NCI-H446 (cell line): ENCODE results near the gene CHD6.

Experiments used
- DNase-seq, 2 experiments: peaks; one replicate each; lab custom pipeline; 2025; lab: John Stamatoyannopoulos, UW

The CHD6 gene

GRCh38 chr20:41394081-41394480 is 224.1 kb downstream of the CHD6 start:
- no peak for DNase-seq

- no peak for DNase-seq
Measured at GRCh38 chr20:41393705-41394066, 224.5 kb downstream of the CHD6 start.

GRCh38 chr20:41392871-41393704 is 225.1 kb downstream of the CHD6 start:
- no peak for DNase-seq

- no peak for DNase-seq
Measured at GRCh38 chr20:41392295-41392694, 225.9 kb downstream of the CHD6 start.

- DNase-seq, result no peak
Measured at GRCh38 chr20:41391587-41392001, 226.6 kb downstream of the CHD6 start.

- DNase-seq, result no peak
Measured at GRCh38 chr20:41390889-41391288, 227.3 kb downstream of the CHD6 start.

GRCh38 chr20:41387444-41387851 is 230.7 kb downstream of the CHD6 start:
- no peak for DNase-seq

- no peak for DNase-seq
Measured at GRCh38 chr20:41386502-41387427, 231.4 kb downstream of the CHD6 start.

GRCh38 chr20:41382791-41383305 is 235.3 kb downstream of the CHD6 start:
- no peak for DNase-seq

- DNase-seq, result peak; percentile 1 to 74
Measured at GRCh38 chr20:41380551-41381193, 237.5 kb downstream of the CHD6 start.

- DNase-seq, result no peak
Measured at GRCh38 chr20:41379551-41379950, 238.6 kb downstream of the CHD6 start.

- DNase-seq, result no peak
Measured at GRCh38 chr20:41377275-41377674, 240.9 kb downstream of the CHD6 start.

- DNase-seq, result no peak
Measured at GRCh38 chr20:41376349-41376748, 241.8 kb downstream of the CHD6 start.

- no peak for DNase-seq
Measured at GRCh38 chr20:41375846-41376245, 242.3 kb downstream of the CHD6 start.

- no peak for DNase-seq
Measured at GRCh38 chr20:41373931-41374920, 244.0 kb downstream of the CHD6 start.

GRCh38 chr20:41373251-41373783 is 244.9 kb downstream of the CHD6 start:
- DNase-seq, result no peak

GRCh38 chr20:41371371-41371770 is 246.8 kb downstream of the CHD6 start:
- DNase-seq, result no peak

GRCh38 chr20:41370176-41370575 is 248.0 kb downstream of the CHD6 start:
- DNase-seq, result no peak

GRCh38 chr20:41369673-41370072 is 248.5 kb downstream of the CHD6 start:
- DNase-seq, result no peak

GRCh38 chr20:41367956-41368355 is 250.2 kb downstream of the CHD6 start:
- no peak for DNase-seq

- no peak for DNase-seq
Measured at GRCh38 chr20:41367393-41367695, 250.8 kb downstream of the CHD6 start.
